Activated CD4-positive, alpha-beta T cell treated with anti-CD3 and anti-CD28 coated beads for 1 hour (primary cell): ENCODE data around the gene PPP1R12B.
"Not testable (repeated sequence)": the region's sequence is repeated elsewhere in the genome, so short reads cannot be mapped to it uniquely, and the experiment has no call there.

Experiments
- DNase-seq: peaks from one replicate; pipeline ENCODE4 v3.0.0-alpha.2; 2020

The PPP1R12B gene

DNA sequence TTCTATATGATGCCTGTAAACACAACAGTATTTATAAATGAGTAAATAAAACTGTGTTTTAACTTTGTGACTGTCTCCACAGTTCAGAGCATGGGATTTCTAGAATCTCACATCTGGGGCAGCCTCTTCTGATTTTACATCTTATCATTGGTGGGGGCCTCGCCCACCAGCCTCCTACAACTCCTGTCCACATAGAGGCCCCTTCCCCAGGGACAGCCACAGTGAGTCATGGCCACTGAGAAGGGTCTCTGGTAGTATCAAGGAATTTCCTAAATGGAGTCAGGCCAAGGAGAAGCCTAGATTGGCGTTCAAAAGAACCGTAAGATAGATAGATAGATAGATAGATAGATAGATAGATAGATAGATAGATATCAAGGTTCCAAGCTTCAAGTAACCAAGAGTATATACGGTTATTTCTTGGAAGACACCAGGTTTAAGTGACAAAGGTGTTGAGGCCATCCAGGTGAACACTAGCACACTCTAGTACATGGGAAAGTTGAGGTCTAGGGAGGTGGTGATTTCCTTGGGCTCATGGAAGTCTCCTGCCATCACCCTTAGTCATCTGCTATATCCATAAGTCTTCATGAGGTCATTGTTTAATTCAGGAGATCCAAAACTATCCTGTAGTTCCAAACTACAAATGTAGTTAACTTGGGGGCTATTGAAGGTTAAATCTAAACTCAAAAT is 240.1 kb downstream of the PPP1R12B start:
- no peak for DNase-seq

DNA sequence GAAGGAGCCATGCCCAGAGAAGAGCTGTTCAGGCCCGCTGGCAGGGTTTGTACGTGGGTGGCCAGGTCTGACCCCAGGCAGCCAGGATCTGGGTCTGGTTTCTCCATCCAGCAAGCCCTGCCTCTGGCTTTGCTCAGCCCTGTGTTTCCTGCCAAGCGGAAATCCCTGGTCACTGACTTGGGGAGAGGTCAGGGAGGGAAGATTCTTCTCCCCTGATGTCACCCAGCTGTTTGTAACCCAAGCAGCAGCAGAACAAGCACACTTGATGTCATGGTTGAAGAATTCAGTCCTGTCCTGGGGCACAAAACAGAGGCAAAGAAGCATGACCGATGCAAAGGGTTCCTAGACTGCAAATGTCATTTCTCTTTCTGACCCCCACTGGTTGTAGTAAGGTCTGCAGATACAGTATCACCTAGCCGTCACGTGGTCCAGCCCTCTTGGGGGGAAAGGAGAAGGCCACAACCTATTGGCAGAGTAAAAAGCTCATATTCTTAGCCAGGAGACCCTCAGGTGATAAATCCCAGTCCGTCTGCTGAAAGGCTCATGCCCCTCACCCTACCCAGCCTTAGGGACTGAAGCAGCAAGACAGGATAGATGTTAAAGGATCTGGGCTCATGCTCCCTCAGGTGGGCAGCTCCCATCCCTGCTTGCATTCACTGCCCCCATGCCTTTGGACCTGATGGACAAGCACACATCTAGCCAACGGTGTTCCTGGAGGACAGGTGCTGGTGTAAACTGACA is 240.9 kb downstream of the PPP1R12B start:
- no peak for DNase-seq

DNA sequence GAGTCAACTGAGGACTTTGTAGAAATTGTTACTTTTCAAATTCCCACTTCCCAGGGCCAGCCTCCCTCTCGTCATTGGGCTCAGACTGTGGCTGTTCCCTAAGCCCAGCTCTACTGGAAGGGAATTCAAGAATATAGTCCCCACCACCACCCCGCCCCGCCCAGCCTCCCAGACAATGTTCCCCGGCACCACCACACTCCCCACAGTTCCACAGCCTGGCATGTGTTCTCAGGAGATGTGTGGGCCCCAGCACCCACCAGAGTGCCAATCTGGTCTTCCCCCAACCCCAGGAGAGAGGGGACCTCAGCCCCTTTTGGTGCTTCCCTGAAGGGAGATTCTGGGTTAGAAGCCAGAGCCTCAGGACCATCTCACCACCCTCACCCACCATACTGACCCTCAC is 241.6 kb downstream of the PPP1R12B start:
- DNase-seq = no peak

DNA sequence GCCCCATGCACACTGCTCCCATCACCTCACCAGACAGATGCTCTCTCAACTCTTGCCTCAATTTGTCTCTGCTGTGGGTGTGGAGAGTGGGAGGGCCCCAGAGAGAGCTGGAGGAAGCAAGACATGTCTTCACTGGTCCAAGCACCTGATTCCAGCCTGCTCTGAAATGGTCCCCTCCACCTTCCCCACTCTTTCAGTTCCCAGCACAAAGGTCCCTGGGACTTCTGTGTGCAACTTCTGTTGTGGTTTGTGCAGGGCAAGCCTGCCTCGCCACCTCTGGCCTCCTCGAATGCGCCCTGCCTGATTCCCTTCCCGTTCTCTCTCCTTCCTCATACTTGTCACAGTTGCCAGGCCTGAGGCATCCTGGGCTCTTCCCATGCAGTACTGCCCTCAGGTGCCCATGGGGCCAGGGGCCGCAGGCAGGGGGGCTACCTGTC is 242.5 kb downstream of the PPP1R12B start:
- no peak for DNase-seq

DNA sequence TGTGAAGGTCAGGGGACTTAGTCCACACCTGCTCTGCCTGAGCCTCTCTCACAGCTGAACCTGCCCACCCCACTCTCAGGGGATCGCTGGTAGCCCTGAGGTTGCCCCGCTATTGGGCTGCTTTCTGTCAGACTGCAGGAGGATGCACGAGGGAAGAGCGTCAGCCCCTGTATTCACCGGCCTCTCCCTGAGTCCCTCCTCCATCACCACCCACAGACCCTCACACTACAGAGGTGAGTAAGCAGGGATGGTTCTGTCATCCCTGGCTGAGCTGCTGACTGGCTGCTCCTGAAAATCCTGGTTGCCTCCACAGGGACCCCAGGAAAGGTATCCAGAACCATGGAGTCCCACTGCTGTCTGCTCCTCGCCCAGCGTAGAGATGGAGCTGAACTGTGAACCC is 243.0 kb downstream of the PPP1R12B start:
- no peak for DNase-seq

DNA sequence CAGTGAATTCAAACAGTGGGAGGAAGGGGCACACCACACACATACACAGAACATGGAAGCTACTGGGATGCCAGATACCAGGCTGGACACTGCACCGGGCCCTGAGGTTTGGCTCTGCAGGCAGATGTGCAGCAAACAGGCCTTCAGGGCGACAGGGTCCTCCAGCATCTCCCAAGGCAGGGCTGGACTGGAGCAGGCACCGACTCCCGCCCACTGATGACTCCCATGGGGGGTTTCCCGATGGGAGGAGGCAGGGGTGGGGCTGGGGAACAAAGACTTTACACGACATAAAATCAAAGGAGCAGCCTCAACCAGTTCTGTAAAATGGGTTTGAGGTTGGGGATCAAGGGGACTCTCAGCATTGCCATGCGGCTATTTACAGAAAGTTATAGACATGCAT is 243.6 kb downstream of the PPP1R12B start:
- no peak for DNase-seq

DNA sequence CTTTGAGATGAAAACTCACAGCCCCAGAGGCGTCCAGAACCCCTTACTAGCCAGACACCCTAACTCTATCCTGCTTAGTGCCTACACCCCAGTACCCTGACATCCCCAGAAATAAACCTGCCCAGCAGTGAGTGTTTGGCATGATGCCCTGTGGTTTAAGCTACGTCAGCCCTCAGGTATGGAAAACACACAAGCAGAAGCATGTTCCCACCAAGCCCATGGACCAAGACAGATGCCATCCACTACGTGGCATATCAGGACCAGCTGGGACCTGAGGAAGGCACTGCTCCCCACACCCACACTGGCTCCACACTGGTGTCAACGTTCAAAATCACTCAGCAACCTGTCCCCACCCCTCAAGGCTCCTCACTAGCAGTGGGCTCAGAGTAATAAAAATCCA is 245.3 kb downstream of the PPP1R12B start:
- no peak for DNase-seq

DNA sequence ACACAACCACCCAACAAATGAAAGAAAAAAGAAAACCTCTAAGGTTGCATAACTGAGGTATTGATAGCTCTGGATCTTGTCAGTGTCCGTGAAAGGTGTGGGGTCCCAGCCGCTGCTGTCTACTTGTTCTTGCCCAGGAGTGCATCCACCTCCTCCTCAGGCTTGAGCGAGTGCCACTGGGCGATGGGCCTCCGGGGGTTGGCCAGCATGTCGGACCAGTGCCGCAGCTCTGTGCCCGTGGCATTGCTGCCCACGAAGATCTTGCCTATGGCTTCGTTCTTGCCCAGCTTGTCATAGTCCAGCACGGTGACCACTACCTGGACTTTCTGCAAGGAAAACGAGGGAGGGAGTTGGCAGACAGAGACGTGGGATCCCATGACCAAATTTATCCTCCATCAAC is 248.1 kb downstream of the PPP1R12B start:
- no peak for DNase-seq

DNA sequence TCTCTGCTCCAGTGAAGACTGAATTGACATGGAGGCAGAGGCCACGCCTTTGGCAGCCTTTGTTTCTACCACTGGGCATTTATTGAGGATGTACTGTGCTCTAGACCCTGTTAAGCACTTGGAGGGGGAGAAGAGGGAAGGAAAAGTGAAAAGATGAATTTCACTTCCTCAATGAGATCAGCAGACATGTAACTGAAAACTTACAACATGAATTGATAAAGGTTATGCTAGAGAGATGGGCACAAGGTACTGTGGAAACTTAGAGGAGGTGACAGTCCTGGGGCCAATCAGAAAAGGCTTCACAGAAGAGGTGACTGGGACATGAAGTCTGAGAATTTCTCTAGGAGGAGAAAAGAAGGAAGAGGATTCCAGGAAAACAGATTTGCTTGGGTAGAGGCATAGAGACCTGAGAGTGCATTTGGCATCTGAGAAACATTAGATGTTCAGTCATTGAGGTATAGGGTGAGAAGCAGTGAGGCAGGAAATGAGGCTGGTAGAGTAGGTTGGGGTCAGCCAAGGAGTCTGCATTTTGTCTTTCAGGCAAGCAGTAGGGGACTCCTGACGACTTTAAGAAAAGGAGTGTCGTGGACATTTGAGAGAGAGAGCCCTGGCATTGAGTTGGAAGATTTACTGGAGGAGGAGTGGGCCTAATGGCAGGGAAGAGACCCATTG is 248.7 kb downstream of the PPP1R12B start:
- no peak for DNase-seq

DNA sequence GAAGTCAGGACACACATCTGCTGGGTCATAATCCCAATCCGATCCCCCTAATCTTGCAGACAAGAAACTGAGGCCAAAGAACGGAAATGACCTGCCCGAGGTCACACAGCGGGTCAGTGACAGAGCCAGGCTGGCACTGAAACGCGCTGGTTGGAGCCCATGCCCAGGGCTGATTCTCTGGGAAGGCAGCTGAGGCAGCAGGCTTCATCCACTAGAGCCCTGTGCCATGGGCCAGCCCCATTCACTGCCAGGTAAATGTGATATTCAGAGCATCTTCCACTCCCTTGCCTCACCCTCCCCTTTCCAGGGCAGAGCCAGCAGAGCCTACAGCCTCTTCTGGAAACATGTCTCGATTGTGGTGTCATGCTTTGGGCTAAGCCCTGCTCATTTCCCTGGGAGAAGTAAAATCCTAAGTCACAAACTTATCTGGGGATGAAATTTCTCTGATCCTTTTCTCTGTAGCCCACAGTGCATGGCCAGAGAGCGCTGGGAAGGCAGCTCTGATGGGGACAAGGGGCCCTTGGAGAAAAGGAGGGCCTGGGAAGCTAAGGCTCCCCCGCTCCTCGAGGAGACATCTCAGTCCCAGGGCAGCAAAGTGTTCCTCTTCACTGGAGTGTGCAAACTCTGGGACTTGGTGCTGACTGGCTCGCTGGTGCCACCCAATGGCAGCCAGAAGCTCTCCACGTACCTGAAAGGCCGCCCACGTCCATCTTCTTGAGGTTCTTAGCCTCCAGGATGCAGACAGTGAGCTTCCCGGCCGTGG is 251.4 kb downstream of the PPP1R12B start:
- no peak for DNase-seq

DNA sequence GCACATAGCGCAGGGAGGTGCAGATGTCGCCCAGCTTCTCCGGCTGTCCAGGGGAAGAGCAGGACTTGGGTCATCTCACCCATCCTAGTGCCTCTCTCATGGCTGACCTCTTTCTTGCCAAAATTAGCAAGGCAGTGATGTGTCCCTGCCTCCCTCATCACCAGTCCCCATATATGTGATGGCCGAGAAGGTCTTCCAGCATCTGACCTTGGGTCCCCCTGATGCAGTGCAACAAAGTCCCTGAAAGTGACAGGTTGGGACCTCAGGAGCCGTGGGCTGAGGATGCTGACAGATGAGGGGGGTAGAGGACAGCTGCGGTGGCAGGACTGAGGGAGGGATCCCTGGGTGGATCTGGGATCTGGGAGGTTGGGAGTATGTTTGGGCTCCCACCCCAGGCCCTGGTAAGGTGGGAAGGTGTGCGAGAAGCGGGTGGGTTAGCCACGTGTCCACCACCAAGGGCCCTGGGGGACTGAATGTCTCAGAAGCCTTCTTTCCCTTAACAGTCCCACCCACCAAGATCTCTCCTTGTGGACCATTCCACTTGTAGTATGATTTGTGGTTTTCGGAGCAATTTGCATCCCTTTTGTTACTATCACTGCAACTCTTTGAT is 252.0 kb downstream of the PPP1R12B start:
- DNase-seq = no peak

DNA sequence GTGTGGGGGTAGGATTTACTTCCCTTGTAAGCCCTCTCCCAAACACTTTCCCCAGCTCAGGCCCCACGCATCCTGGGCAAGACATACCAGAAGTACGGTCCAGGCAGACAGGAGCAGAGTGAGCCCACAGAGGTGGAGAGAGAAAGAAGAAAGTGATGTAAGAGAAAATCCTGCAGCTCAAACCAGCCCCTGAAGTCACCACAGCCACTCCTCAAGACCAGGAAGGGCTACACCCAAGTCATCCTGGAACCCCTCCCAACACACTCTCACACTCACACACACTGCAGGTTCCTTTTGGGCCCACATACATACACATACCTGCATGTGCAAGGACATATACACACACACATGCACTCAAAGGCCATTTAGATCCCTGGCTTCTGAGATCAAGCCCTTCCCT is 254.9 kb downstream of the PPP1R12B start:
- DNase-seq = no peak

DNA sequence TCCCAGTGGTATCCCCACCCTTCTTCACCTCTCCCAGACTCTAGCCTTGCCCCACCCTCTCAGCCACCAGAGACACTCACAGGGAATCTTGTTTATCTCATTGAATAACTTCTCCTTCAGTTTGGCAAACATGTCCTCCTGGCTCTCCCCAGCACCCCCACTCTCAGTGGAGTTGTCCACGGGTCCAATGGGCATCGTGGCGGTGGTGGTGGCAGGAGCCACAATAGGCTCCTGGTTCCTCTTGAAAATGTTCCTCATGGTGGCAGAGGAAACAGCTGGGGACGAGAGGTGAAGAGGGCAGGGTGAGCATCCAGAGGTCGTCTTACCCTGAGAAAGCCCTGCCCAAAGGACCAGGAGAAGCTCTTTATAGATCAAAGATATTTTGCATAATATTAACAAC is 257.0 kb downstream of the PPP1R12B start:
- DNase-seq = no peak

DNA sequence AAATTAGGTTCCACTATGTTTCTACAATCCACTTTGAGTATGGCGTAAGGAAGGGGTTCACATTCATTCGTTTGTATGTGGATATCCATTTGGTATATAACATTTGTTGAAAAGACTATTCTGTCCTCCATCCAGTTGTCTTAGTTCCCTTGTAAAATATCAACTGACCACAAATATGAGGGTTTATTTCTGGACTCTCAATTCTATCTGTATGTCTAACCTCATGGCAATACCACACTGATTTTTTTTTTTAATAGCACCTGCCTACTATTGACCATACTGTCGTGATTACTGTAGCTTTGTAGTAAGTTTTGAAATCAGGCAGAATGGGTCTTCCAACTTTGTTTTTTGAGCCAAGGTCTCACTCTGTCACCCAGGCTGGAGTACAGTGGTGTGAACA is 263.5 kb downstream of the PPP1R12B start:
- not testable (repeated sequence) for DNase-seq

DNA sequence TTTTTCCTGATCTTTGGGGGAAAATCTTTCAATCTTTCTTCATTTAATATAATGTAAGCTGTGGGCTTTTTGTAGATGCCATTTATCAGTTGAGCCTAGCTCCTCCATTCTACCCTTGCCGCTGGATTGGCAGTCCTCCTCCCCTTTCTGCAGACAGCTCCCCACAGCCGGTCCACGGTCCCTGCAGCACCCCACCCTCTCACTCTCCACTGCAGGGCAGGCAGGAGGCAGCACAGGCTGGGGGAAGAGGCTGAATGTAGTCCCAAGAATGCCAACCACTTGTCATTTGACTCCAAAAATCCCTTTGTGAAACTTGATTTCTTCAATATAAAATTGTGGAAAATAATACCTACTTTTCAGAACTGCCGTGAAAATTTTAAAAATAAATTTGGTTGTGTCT is 265.1 kb downstream of the PPP1R12B start:
- DNase-seq = no peak

DNA sequence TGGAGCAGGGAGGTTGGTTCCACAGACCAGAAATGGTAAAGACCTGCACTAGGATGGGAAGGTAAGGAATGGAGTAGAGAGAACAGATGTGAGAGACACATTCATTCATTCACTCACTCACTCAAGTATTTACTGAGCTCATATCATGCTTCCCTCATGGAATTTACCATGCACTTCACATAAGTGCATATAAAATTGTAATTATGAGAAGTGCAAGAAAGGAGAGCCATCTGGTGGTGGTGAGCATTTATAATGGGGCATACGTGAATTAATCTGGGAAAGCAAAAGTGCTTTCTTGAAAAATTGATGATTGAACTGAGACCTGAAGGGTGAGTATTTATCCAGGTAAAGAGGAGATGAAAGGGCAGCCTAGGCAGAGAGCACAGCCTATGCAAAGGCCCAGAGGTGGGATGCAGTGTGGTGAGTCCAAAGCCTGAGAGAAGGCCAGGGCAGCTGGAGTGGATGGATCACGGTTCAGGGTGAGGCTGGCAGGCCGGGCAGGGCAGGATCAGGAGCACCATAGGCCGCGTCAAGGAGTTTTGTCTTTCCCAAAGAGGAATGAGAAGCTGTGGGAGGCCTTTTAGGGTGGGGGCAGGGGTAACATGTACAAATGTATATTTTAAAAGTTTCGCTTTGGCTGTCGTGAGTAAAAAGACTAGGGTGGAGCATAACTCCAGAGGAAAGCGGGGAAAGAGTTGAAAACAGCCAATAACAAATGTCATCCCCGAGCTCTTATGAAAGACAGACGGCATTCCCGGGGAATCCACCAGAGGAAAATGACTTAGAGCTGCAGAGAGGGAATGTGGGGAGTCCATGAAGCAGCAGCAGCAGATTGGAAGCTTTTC is 266.1 kb downstream of the PPP1R12B start:
- DNase-seq = not testable (repeated sequence)

DNA sequence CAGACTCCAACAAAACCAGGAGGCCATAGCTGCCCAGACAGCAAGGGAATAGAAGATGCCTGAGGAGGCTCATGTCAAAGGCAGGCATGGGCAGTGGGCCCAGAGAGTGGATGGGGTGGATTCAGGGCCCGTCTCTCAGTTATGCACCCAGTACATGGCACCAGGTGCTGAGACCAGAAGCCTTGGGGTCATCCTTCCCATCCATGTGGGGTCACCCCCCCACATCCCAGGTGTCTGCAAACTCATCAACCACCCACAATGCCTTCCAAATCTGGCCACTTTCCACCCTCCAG is 266.7 kb downstream of the PPP1R12B start:
- not testable (repeated sequence) for DNase-seq

DNA sequence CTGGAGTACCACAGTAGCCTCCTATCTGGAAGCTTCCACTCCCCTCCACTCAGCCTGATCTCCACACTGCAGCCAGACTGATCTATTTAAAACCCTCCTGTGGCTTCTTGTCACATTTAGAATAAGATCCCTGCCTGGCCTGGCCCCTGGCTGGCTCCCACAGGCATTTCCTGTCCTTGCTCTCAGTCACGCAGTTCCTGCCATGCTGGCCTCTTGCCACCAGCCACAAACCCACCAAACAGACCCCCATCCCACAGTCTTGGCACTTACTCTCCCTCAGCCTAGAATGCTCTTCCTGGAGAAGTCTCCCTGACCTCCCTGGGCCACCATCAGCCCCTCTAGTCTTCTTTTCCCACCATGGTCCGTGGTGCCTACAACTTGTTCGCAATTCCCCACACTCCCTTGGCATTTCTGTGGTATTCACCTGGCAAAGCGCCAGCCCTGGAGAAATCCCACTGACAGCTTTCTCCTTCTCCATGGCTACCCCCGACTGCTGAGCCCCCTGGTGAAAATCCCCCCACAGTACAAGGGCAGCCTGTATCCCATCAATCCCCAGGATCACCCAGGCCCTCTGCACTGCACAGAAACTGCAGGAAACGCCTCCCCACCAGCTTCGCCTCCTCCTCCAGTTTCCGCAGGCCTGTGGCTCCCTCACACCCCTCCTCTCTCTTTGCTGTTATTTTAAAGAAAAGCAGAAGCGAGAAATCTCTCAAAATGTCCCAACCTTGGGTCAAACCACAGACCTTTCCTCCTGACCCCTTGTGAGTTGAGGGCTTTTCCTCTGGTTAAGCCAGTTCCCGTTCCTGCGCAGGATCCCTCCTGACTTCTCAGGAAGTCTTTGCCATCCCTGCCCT is 267.2 kb downstream of the PPP1R12B start:
- no peak for DNase-seq

DNA sequence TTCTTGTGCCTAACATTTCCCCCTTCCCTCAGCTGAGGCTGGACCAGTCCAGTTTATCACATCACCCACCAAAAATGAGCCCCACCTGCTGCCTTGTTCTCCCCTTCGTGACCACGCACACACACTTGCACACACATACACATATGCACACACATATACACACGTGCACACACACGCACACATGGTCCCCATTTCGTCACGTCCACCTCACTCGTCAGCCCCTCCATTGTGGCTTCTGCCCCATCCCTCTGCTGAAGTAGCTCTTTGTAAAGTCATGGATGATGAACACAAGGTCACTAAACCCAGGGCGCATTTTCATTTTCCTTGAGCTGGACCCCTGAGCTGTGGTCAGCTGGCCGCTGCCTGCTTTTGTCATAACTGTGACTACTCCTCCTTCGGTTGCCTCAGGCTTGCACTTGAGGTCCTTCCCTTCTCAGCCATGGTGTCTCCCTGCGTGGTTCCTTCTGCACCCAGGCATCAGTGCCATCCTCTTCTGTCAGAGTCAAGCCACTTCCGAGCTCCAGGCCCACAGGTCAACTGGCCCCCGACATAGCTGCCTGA is 267.9 kb downstream of the PPP1R12B start:
- no peak for DNase-seq

DNA sequence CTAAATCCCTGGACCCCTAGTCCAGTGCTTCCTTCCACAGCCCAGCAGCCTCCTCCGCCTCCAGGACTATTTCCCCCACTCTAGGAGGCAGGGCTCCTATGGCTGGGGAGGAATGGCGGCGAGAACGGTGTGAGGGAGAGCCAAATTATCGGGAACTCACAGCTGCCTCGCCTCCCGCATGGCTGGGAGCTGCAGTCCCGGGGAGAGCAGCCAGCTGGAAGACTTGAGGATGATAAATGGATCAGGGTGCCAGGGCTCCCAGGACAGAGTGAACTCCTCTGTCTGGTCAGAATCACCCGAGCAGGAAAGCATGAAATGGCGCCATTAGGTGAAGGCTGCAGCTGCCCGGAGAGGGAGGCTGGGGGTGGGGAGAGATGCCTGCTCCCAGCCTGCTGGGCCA is 270.5 kb downstream of the PPP1R12B start:
- DNase-seq = not testable (repeated sequence)

DNA sequence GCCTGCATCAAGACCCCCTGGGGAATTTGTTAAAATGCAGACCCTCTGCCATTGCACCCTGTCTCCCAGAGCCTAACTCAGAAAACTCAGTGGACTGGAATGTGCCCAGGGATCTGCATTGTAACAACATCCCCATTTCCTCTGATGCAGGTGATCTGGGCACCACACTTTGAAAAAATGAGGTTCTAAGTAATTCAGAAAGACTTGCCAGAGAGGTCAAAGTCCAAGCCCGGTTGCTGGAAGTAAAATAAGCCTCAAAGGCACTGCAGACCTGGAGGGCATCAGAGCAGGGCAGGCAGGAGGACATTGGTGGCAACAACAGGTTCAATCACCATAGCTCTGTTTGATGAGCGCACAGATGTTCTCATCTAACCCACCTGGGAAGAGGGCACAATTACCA is 271.0 kb downstream of the PPP1R12B start:
- no peak for DNase-seq
